ENCODE data around the gene GFPT1. TPM values are rescaled to one million over a fixed set of nuclear protein-coding genes. Genes with fewer than 3 reads are reported as not detected.

Gene GFPT1
- total and polyA plus RNA-seq, 4 donors: 14.7 to 42.6 (median 18.1) TPM

DNA sequence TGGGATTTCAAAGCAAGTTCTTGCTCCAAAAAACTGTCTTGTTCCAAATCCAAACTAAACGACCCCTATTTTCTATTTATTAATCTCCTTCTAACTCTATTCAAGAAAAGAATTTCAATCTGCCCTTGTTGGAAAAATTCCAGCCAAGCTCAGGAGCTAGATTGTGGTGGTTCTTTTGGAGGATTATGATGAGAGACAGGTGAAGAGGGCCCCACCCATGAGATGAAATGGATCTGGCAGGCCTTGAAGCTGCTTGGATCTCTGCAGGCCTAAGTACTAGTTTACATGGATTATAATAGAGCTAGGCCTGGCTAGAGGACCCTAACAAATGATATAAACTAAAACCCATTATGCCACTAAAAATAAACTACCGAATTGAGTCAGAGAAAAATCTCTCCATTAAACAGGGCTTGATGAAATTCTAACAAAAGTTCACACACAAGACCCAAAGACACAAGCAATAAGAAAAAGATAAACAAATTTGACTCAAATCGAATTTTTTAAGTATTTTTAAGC lies 101.6 kb downstream of the GFPT1 start:
- 68% methylated on average over 3 of the region's 3 CpGs for WGBS
- Histone ChIP-seq H3K9ac (ENCODE audit: low read depth in 1 of 2, low read length in 2 of 2) (no peak overlapping the region), H3K4me3 (ENCODE audit: low read depth in 1 of 3, low read length in 3 of 3) (no peak overlapping the region), H3K27ac (ENCODE audit: low read depth in 1 of 2, low read length in 2 of 2) (no peak overlapping the region), H3K36me3 (ENCODE audit: control insufficient read depth in 4 of 4, insufficient read depth in 3 of 4, low read depth in 1 of 4, low read length in 3 of 4) (no peaks in the 10 kb centered on the region), H3K9me3 (ENCODE audit: control insufficient read depth in 4 of 4, low read length in 3 of 4) (no peaks in the 10 kb centered on the region), H3K27me3 (ENCODE audit: control insufficient read depth in 4 of 4, insufficient read depth in 4 of 4, low read length in 3 of 4) (no peaks in the 10 kb centered on the region), H3K4me1 (ENCODE audit: control insufficient read depth in 4 of 4, insufficient read depth in 4 of 4, low read length in 3 of 4) (no peaks in the 10 kb centered on the region)
- TF ChIP-seq GABPA (IDR thresholded peaks at IDR 0.05 in 1 of 2, conservative IDR thresholded peaks at IDR 0.05 in 1 of 2) (no peak), RXRA (IDR thresholded peaks at IDR 0.05) (no peak), TAF1 (conservative IDR thresholded peaks at IDR 0.05) (no peak), RAD21 (IDR thresholded peaks at IDR 0.05) (no peak), EGR1 (IDR thresholded peaks at IDR 0.05; ENCODE audit: low read depth in 2 of 2) (no peak), JUND (IDR thresholded peaks at IDR 0.05) (no peak), FOXA1 (IDR thresholded peaks at IDR 0.05) (no peak), SP1 (IDR thresholded peaks at IDR 0.05) (no peak), HNF4G (IDR thresholded peaks at IDR 0.05) (no peak), HNF4A (conservative IDR thresholded peaks at IDR 0.05) (no peak), YY1 (IDR thresholded peaks at IDR 0.05) (no peak), NR2F2 (IDR thresholded peaks at IDR 0.05) (no peak), FOXA2 (IDR thresholded peaks at IDR 0.05) (no peak)
- TF ChIP-seq, protein P1, sequence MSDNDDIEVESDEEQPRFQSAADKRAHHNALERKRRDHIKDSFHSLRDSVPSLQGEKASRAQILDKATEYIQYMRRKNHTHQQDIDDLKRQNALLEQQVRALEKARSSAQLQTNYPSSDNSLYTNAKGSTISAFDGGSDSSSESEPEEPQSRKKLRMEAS (IDR thresholded peaks at IDR 0.05): no peak
- TF ChIP-seq, protein P2, sequence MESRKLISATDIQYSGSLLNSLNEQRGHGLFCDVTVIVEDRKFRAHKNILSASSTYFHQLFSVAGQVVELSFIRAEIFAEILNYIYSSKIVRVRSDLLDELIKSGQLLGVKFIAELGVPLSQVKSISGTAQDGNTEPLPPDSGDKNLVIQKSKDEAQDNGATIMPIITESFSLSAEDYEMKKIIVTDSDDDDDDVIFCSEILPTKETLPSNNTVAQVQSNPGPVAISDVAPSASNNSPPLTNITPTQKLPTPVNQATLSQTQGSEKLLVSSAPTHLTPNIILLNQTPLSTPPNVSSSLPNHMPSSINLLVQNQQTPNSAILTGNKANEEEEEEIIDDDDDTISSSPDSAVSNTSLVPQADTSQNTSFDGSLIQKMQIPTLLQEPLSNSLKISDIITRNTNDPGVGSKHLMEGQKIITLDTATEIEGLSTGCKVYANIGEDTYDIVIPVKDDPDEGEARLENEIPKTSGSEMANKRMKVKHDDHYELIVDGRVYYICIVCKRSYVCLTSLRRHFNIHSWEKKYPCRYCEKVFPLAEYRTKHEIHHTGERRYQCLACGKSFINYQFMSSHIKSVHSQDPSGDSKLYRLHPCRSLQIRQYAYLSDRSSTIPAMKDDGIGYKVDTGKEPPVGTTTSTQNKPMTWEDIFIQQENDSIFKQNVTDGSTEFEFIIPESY (IDR thresholded peaks at IDR 0.05): no peak
- TF ChIP-seq, protein P3, sequence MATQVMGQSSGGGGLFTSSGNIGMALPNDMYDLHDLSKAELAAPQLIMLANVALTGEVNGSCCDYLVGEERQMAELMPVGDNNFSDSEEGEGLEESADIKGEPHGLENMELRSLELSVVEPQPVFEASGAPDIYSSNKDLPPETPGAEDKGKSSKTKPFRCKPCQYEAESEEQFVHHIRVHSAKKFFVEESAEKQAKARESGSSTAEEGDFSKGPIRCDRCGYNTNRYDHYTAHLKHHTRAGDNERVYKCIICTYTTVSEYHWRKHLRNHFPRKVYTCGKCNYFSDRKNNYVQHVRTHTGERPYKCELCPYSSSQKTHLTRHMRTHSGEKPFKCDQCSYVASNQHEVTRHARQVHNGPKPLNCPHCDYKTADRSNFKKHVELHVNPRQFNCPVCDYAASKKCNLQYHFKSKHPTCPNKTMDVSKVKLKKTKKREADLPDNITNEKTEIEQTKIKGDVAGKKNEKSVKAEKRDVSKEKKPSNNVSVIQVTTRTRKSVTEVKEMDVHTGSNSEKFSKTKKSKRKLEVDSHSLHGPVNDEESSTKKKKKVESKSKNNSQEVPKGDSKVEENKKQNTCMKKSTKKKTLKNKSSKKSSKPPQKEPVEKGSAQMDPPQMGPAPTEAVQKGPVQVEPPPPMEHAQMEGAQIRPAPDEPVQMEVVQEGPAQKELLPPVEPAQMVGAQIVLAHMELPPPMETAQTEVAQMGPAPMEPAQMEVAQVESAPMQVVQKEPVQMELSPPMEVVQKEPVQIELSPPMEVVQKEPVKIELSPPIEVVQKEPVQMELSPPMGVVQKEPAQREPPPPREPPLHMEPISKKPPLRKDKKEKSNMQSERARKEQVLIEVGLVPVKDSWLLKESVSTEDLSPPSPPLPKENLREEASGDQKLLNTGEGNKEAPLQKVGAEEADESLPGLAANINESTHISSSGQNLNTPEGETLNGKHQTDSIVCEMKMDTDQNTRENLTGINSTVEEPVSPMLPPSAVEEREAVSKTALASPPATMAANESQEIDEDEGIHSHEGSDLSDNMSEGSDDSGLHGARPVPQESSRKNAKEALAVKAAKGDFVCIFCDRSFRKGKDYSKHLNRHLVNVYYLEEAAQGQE (IDR thresholded peaks at IDR 0.05): no peak
- TF ChIP-seq, protein P4, sequence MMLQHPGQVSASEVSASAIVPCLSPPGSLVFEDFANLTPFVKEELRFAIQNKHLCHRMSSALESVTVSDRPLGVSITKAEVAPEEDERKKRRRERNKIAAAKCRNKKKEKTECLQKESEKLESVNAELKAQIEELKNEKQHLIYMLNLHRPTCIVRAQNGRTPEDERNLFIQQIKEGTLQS (IDR thresholded peaks at IDR 0.05): no peak
- TF ChIP-seq, protein P5, sequence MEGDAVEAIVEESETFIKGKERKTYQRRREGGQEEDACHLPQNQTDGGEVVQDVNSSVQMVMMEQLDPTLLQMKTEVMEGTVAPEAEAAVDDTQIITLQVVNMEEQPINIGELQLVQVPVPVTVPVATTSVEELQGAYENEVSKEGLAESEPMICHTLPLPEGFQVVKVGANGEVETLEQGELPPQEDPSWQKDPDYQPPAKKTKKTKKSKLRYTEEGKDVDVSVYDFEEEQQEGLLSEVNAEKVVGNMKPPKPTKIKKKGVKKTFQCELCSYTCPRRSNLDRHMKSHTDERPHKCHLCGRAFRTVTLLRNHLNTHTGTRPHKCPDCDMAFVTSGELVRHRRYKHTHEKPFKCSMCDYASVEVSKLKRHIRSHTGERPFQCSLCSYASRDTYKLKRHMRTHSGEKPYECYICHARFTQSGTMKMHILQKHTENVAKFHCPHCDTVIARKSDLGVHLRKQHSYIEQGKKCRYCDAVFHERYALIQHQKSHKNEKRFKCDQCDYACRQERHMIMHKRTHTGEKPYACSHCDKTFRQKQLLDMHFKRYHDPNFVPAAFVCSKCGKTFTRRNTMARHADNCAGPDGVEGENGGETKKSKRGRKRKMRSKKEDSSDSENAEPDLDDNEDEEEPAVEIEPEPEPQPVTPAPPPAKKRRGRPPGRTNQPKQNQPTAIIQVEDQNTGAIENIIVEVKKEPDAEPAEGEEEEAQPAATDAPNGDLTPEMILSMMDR (IDR thresholded peaks at IDR 0.05; ENCODE audit: low read depth, low read length, missing input control): no peak
- DNase-seq (ENCODE audit: low spot score): no peak

Data from liver (tissue), 9 donors.